HepG2 (cell line): Measurements from ENCODE around the gene ATAD2B. TPM values are rescaled to one million over a fixed set of nuclear protein-coding genes. Genes with fewer than 3 reads are reported as not detected.
A peak's percentile ranks its signal among the peaks of the same experiment; 100 is the strongest.

Experiments
- ARHGAP35 ChIP-seq: sonication (generic); formaldehyde crosslinking; IDR thresholded peaks from 2 replicates; pipeline ENCODE4 v1.9.0; 2022; ENCODE audit warnings: mild to moderate bottlenecking, inconsistent platforms, moderate library complexity, missing genetic modification reagents, borderline replicate concordance
- FOSL2 ChIP-seq: sonication (generic); formaldehyde crosslinking; IDR thresholded peaks from 2 replicates; pipeline ENCODE4 v1.4.0; 2020; ENCODE audit warnings: missing genetic modification reagents
- FOXO1 ChIP-seq: sonication (generic); formaldehyde crosslinking; IDR thresholded peaks from 2 replicates; pipeline ENCODE4 v1.4.0; 2020; ENCODE audit warnings: missing genetic modification reagents
- HNF4G ChIP-seq, 2 experiments: sonication (generic) in 1 of 2; formaldehyde crosslinking in 1 of 2; IDR thresholded peaks; 2 replicates each; pipeline versions ENCODE4 v1.4.0 to v1.6.1; 2011 to 2020; ENCODE audit warnings: borderline replicate concordance in 2 of 2, low read depth in 2 of 2, mild to moderate bottlenecking in 2 of 2, low read length in 1 of 2, missing genetic modification reagents in 1 of 2, moderate library complexity in 1 of 2
- MEIS1 ChIP-seq: sonication (generic); formaldehyde crosslinking; IDR thresholded peaks from 2 replicates; pipeline ENCODE4 v1.9.0; 2021; ENCODE audit warnings: mild to moderate bottlenecking, missing genetic modification reagents, moderate library complexity, borderline replicate concordance
- MXD3 ChIP-seq: IDR thresholded peaks from 2 replicates; pipeline ENCODE4 v1.6.1; 2016; ENCODE audit warnings: mild to moderate bottlenecking, missing biosample characterization, missing genetic modification reagents
- PREB ChIP-seq: sonication (generic); formaldehyde crosslinking; IDR thresholded peaks from 2 replicates; pipeline ENCODE4 v1.4.0; 2020; ENCODE audit warnings: missing genetic modification reagents
- RNF2 ChIP-seq: fragments of 450-650 bp; conservative IDR thresholded peaks from 2 replicates; pipeline ENCODE4 v1.6.1; 2016; ENCODE audit warnings: low read depth
- TARDBP ChIP-seq: sonication (generic); formaldehyde crosslinking; IDR thresholded peaks from 2 replicates; pipeline ENCODE4 v1.8.0; 2022; ENCODE audit warnings: mild to moderate bottlenecking, missing genetic modification reagents
- TFDP2 ChIP-seq: sonication (generic); formaldehyde crosslinking; IDR thresholded peaks from 2 replicates; pipeline ENCODE4 v1.4.0; 2020; ENCODE audit warnings: missing genetic modification reagents
- THYN1 ChIP-seq: sonication (generic); formaldehyde crosslinking; IDR thresholded peaks from 2 replicates; pipeline ENCODE4 v1.8.1; 2023; ENCODE audit warnings: low read depth, mild to moderate bottlenecking, moderate library complexity, missing genetic modification reagents, borderline replicate concordance
- TRAFD1 ChIP-seq: sonication (generic); formaldehyde crosslinking; IDR thresholded peaks from 2 replicates; pipeline ENCODE4 v1.5.1; 2020; ENCODE audit warnings: missing genetic modification reagents, mild to moderate bottlenecking, borderline replicate concordance
- ZBTB43 ChIP-seq: sonication (generic); formaldehyde crosslinking; conservative IDR thresholded peaks from 2 replicates; pipeline ENCODE4 v1.4.0; 2020; ENCODE audit warnings: missing genetic modification reagents
- ZNF280D ChIP-seq: sonication (generic); formaldehyde crosslinking; IDR thresholded peaks from 2 replicates; pipeline ENCODE4 v1.5.1; 2020; ENCODE audit warnings: mild to moderate bottlenecking, missing genetic modification reagents
- ZNF34 ChIP-seq: sonication (generic); formaldehyde crosslinking; IDR thresholded peaks from 2 replicates; pipeline ENCODE4 v1.4.0; 2020; ENCODE audit warnings: mild to moderate bottlenecking, missing genetic modification reagents, borderline replicate concordance
- ZNF414 ChIP-seq: sonication (generic); formaldehyde crosslinking; IDR thresholded peaks from 2 replicates; pipeline ENCODE4 v1.5.0; 2020; ENCODE audit warnings: missing genetic modification reagents
- polyA plus RNA-seq, 8 experiments: library from polyadenylated mRNA; depleted of rRNA in 3 of 8; stranded (reverse) in 7 of 8; unstranded in 1 of 8; fragments of >200 nt; fragmentation: Illumina TruSeq in 4 of 8; extraction: Trizol in 4 of 8; gene quantifications; 2 replicates each; pipeline versions ENCODE4 v1.2.1 to v1.2.3, GENCODE V29; 2011 to 2016; ENCODE audit warnings: low read depth in 4 of 8, missing spikeins in 1 of 8, mixed read lengths in 1 of 8; ENCODE audit not compliant: insufficient read depth in 1 of 8
- total RNA-seq, 5 experiments: library from RNA; depleted of rRNA; stranded (reverse); fragments of >200 nt; fragmentation: Illumina TruSeq; extraction: Trizol; gene quantifications; 2 replicates each; pipeline ENCODE4 v1.2.3, GENCODE V29; 2016; ENCODE audit warnings: low read depth in 1 of 5

ATAD2B gene
- total and polyA plus RNA-seq, 2 of the 13 experiments (the other 11 are each of a cell fraction or from before 2014, with no cell fraction given) = 5.3 to 22.2 TPM

- TF ChIP-seq TRAFD1 (no peak), RNF2 (no peak), TARDBP (CRISPR knock-in tag) (0 out of 2 replicates have a peak, but pooled peaks have one; percentile 12), ZNF34 (CRISPR knock-in tag) (peak; percentile 78; the same call in 1 of the 2 replicates), MEIS1 (CRISPR knock-in tag) (0 out of 2 replicates have a peak, but pooled peaks have one; percentile 43), FOSL2 (no peak), THYN1 (CRISPR knock-in tag) (no peak), PREB (peak; percentile 61; the same call in 1 of the 2 replicates), FOXO1 (CRISPR knock-in tag) (0 out of 2 replicates have a peak, but pooled peaks have one; percentile 15), ZBTB43 (0 out of 2 replicates have a peak, but pooled peaks have one; percentile 62), ZNF280D (CRISPR knock-in tag) (0 out of 2 replicates have a peak, but pooled peaks have one; percentile 47), TFDP2 (CRISPR knock-in tag) (peak; percentile 78; the same call in 1 of the 2 replicates), MXD3 (CRISPR knock-in tag) (peak; percentile 63; the same call in 1 of the 2 replicates), ZNF414 (CRISPR knock-in tag) (peak; percentile 86), HNF4G (IDR thresholded peaks at IDR 0.05; ENCODE audit: borderline replicate concordance, low read depth, low read length) (peak; percentile 15; the same call in 1 of the 2 replicates), HNF4G (CRISPR knock-in tag; IDR thresholded peaks at IDR 0.05; ENCODE audit: borderline replicate concordance, low read depth) (no peak), ARHGAP35 (CRISPR knock-in tag) (0 out of 2 replicates have a peak, but pooled peaks have one; percentile 70)
These were observed 13.2 kb upstream of the ATAD2B start, which contains the start of gene UBXN2A (continued) for GRCh38 chr2:23939987-23940717.
